Spleen (tissue), 7 donors: ENCODE data around the gene VASN.

Source experiments
- CTCF ChIP-seq, 11 experiments: fragments of 200-600 bp in 7 of 11; fragments of 450-650 bp in 4 of 11; sonication (generic) in 4 of 11; IDR thresholded peaks in 8 of 11; conservative IDR thresholded peaks in 3 of 11; 1 replicate in 7 of 11; 2 replicates in 4 of 11; pipeline versions ENCODE4 v1.4.0 to v1.8.0; 2016 to 2021; ENCODE audit warnings: antibody characterized with exemption in 11 of 11, inconsistent platforms in 4 of 11, mild to moderate bottlenecking in 1 of 11
- POLR2A ChIP-seq, 3 donors: fragments of 450-650 bp; IDR thresholded peaks; one replicate each; pipeline ENCODE4 v1.5.1; 2017; ENCODE audit warnings: antibody characterized with exemption in 3 of 3, mild to moderate bottlenecking in 1 of 3
- donor health status: DM: no; HTN: no; CAD: no; lungs with moderate emphysema.
- donor health status: DM: no; HTN: no; CAD: no.
- donor health status: DM: no; HTN: no; CAD: no.

- TF ChIP-seq CTCF (IDR thresholded peaks at IDR 0.05 in 8 of 11, conservative IDR thresholded peaks at IDR 0.05 in 3 of 11) (no peak), POLR2A (IDR thresholded peaks at IDR 0.05) (no peak)
Observed at GRCh38 chr16:4419402-4419959, 47.8 kb downstream of the VASN start.
